Heart right ventricle (tissue), 16 donors: ENCODE results near the gene SLC6A12. TPM values are rescaled to one million over a fixed set of nuclear protein-coding genes. Genes with fewer than 3 reads are reported as not detected.

ENCODE experiments used
- ATAC-seq, 8 donors: fragments of 200-7000 bp; cut with Tn5 transposase; one replicate each; pipeline ENCODE4 v1.9.1; 2020; ENCODE audit warnings: mild to moderate bottlenecking in 8 of 8, moderate library complexity in 8 of 8, moderate number of reproducible peaks in 1 of 8
- DNase-seq, 2 donors: peaks; one replicate each; pipeline ENCODE4 v3.0.0-alpha.2; 2020
- H3K27ac ChIP-seq, 10 donors: fragments of 200-600 bp; sonication (generic) in 2 of 10; one replicate each; pipeline versions ENCODE4 v1.5.0 to v1.8.0; 2020 to 2022; ENCODE audit warnings: mild to moderate bottlenecking in 3 of 10
- H3K27me3 ChIP-seq, 7 donors: fragments of 200-600 bp; one replicate each; pipeline ENCODE4 v1.8.0; 2021 to 2022; ENCODE audit warnings: mild to moderate bottlenecking in 2 of 7
- H3K36me3 ChIP-seq, 9 donors: fragments of 200-600 bp; sonication (generic) in 1 of 9; one replicate each; pipeline versions ENCODE4 v1.5.0 to v1.8.0; 2020 to 2022; ENCODE audit warnings: mild to moderate bottlenecking in 2 of 9
- H3K4me1 ChIP-seq, 9 donors: fragments of 200-600 bp; sonication (generic) in 1 of 9; one replicate each; pipeline versions ENCODE4 v1.5.0 to v1.8.0; 2020 to 2022; ENCODE audit warnings: mild to moderate bottlenecking in 4 of 9
- H3K4me3 ChIP-seq, 10 donors: fragments of 200-600 bp; sonication (generic) in 2 of 10; one replicate each; pipeline versions ENCODE4 v1.5.0 to v1.8.0; 2020 to 2022; ENCODE audit warnings: mild to moderate bottlenecking in 7 of 10, moderate library complexity in 2 of 10
- H3K9me3 ChIP-seq, 11 donors: fragments of 200-600 bp in 10 of 11; sonication (generic) in 2 of 11; one replicate each; pipeline versions ENCODE4 v1.5.0 to v1.8.0; 2013 to 2022; ENCODE audit warnings: mild to moderate bottlenecking in 2 of 11, control low read depth in 1 of 11, moderate library complexity in 1 of 11
- WGBS, 2 donors: extraction: QIAGEN DNeasy Blood & Tissue Kit; methylation state at CpG; one replicate each; pipeline ENCODE4 v1.1.7; 2013; ENCODE audit warnings: inconsistent platforms in 1 of 2; 5-methylcytosine and 5-hydroxymethylcytosine counted together
- intact Hi-C, 10 donors: fragments of 100-400 bp; cut with DNase I; formaldehyde crosslinking; loops; one replicate each; pipeline versions ENCODE4 v1.11.1 to v1.14.2; 2022
- polyA plus RNA-seq, 2 donors: library from polyadenylated mRNA; stranded (reverse); fragments of 200-250 nt; gene quantifications; one replicate each; pipeline ENCODE4 v1.2.3, GENCODE V29; 2013
- total RNA-seq, 10 donors: library from RNA; stranded (reverse); fragmentation: NEBNext Ultra II Directional in 3 of 10; extraction: Animal tissue kit (Norgen Biotek cat#: 25700) in 3 of 10; gene quantifications; one replicate each; pipeline versions ENCODE4 v1.2.1 to v1.2.4, GENCODE V29; 2021 to 2023
- TF ChIP-seq, protein P1 (sequence below), 9 donors: fragments of 200-600 bp; sonication (generic) in 2 of 9; IDR thresholded peaks; one replicate each; pipeline versions ENCODE4 v1.5.0 to v1.8.0; 2021 to 2022; ENCODE audit warnings: antibody characterized with exemption in 9 of 9, mild to moderate bottlenecking in 5 of 9, moderate library complexity in 1 of 9
- donor health status: Arrhythmogenic right ventricular cardiomyopathy.
- donor health status: ischemic (EF 13 %, LVEDD 7.1; RV severe dilation, severe dysfunction).
- donor health status: healthy with polysubstance abuse.
- donor health status: DM: no; HTN: yes; CAD: no.
- donor health status: DM: no; HTN: no; CAD: no.
- donor health status: ischemic (EF 25% LVEDD 6.9; RV normal size, moderate dysfunction).
- donor health status: ischemic (EF 25% LVEDD 5.7; RV mildly dilated, moderate dysfunction).
- donor health status: healthy.
- donor health status: DM: yes; HTN: yes; CAD: no.
- donor health status: Ischemic cardiomyopathy.
- donor health status: ischemic (EF 35%, LVEDD 5.7; RV mildly dilated, moderate dysfunction).
- donor health status: nonischemic (EF 11% LVEDD 7.7; RV severe dilation, severe dysfunction).
- donor health status: DM: yes; HTN: yes; CAD: no.
- donor health status: PGD.
- donor health status: ischemic (EF 29% LVEDD 5.4; RV normal size, mild dysfunction).
- donor health status: nonischemic (EF 23%, LVEDD 6.1; RV moderate dilation, normal function).

The SLC6A12 gene
- total and polyA plus RNA-seq, 12 donors: 0.14 to 1.4 (median 0.74) TPM

DNA sequence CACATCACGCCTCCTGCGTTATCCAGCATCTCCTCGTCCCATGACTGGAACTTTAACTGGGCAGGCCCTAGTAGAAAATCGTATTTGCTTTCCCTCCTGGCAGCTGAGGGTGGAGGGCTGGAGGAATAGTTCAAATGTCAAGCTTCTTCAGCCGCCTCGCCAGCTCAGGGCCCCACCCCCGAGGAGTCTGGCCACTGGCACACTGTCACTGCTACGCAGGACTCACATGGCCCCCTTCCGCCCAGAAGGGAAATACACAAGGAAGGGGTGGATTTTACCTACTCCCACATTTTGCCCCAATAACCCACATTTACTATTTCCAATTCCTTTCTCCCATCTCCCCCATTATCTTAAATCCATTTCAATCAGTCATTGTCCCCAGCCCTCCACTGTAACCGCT is 40.1 kb upstream of the SLC6A12 start:
- no peak overlapping the region for H3K4me3 ChIP-seq
- peaks cover 0 to 14% (median 0%) of the 10 kb centered on the region in 7 donors for H3K27me3 ChIP-seq
- TF ChIP-seq, protein P1, sequence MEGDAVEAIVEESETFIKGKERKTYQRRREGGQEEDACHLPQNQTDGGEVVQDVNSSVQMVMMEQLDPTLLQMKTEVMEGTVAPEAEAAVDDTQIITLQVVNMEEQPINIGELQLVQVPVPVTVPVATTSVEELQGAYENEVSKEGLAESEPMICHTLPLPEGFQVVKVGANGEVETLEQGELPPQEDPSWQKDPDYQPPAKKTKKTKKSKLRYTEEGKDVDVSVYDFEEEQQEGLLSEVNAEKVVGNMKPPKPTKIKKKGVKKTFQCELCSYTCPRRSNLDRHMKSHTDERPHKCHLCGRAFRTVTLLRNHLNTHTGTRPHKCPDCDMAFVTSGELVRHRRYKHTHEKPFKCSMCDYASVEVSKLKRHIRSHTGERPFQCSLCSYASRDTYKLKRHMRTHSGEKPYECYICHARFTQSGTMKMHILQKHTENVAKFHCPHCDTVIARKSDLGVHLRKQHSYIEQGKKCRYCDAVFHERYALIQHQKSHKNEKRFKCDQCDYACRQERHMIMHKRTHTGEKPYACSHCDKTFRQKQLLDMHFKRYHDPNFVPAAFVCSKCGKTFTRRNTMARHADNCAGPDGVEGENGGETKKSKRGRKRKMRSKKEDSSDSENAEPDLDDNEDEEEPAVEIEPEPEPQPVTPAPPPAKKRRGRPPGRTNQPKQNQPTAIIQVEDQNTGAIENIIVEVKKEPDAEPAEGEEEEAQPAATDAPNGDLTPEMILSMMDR (IDR thresholded peaks at IDR 0.05): no peak
- no peak for ATAC-seq
- WGBS, 2 donors: 56 to 61% methylated on average over 10 of the region's 10 CpGs
- intact Hi-C loops: no loop called here
- no peaks in the 10 kb centered on the region for H3K4me1 ChIP-seq
- no peak overlapping the region for H3K27ac ChIP-seq
- no peak for DNase-seq
- no peaks in the 10 kb centered on the region for H3K9me3 ChIP-seq
- no peaks in the 10 kb centered on the region for H3K36me3 ChIP-seq

GRCh38 chr12:253116-253831 is 39.3 kb upstream of the SLC6A12 start:
- 85 to 89% methylated on average over 12 of the region's 12 CpGs for WGBS, 2 donors
- Histone ChIP-seq H3K9me3 (peaks cover 0 to 4% (median 0%) of the 10 kb centered on the region in 11 donors), H3K4me1 (no peaks in the 10 kb centered on the region), H3K27me3 (peaks cover 0 to 14% (median 0%) of the 10 kb centered on the region in 7 donors), H3K4me3 (no peak overlapping the region), H3K36me3 (no peaks in the 10 kb centered on the region), H3K27ac (no peak overlapping the region)
- no peak for DNase-seq
- ATAC-seq: no peak
- TF ChIP-seq, protein P1 (IDR thresholded peaks at IDR 0.05): no peak
- intact Hi-C loops: loop anchor here in 1 of 10 donors (2.0 kb wide), 1 partner anchor 14 kb away; no protein-coding TSS in a partner anchor

- DNase-seq: no peak
- Histone ChIP-seq H3K36me3 (no peaks in the 10 kb centered on the region), H3K9me3 (peaks cover 0 to 10% (median 3%) of the 10 kb centered on the region in 11 donors), H3K4me1 (no peaks in the 10 kb centered on the region), H3K4me3 (no peak overlapping the region), H3K27ac (no peak overlapping the region), H3K27me3 (peaks cover 0 to 10% (median 0%) of the 10 kb centered on the region in 7 donors)
- WGBS, 2 donors: 45 to 52% methylated on average over 5 of the region's 5 CpGs
- TF ChIP-seq, protein P1 (IDR thresholded peaks at IDR 0.05): no peak
- intact Hi-C loops: loop anchor here in 1 of 10 donors (2.0 kb wide), 1 partner anchor 14 kb away; no protein-coding TSS in a partner anchor
- no peak for ATAC-seq
Measured at GRCh38 chr12:252636-253035, 38.7 kb upstream of the SLC6A12 start.

DNA sequence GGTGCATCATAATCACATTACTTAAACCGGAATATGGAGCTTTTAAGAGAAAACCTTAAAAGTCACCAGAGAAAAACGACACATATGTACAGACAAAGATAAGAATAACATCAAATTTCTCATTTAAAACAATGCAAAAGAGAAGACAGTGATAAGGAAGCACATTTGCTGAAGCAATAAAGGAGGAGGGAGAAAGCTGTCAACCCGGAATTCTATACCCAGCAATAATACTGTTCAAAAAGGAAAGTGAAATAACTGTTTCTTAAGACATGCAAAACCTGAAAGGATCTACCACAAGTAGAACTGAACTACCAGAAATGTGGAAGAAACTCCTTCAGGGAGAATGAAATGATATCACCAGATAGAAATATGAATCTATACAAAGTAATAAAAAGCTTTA is 33.3 kb upstream of the SLC6A12 start:
- 86 to 87% methylated on average over 3 of the region's 3 CpGs for WGBS, 2 donors
- TF ChIP-seq, protein P1 (IDR thresholded peaks at IDR 0.05): no peak
- H3K27ac ChIP-seq: no peak overlapping the region
- ATAC-seq: no peak
- no peak overlapping the region for H3K4me3 ChIP-seq
- no peak for DNase-seq
- peaks cover 0 to 25% (median 7%) of the 10 kb centered on the region in 11 donors for H3K9me3 ChIP-seq
- intact Hi-C loops: no loop called here
- H3K27me3 ChIP-seq: no peaks in the 10 kb centered on the region
- no peaks in the 10 kb centered on the region for H3K36me3 ChIP-seq
- H3K4me1 ChIP-seq: no peaks in the 10 kb centered on the region
